ENCODE data around the gene ZNF574.
"Not testable (repeated sequence)": the region's sequence is repeated elsewhere in the genome, so short reads cannot be mapped to it uniquely, and the experiment has no call there.

The ZNF574 gene

GRCh38 chr19:42098781-42099180, 22.8 kb downstream of the ZNF574 start:
- no peak overlapping the region for H3K27ac ChIP-seq (ENCODE audit: low read depth in 2 of 2, low read length in 2 of 2)
- no peaks in the 10 kb centered on the region for H3K27me3 ChIP-seq (ENCODE audit: control insufficient read depth in 2 of 2, insufficient read depth in 2 of 2, low read length in 2 of 2)
- H3K4me1 ChIP-seq (ENCODE audit: control insufficient read depth in 2 of 2, insufficient read depth in 2 of 2, low read length in 2 of 2) = no peaks in the 10 kb centered on the region
- no peak overlapping the region for H3K4me3 ChIP-seq (ENCODE audit: low read length in 2 of 2)
- peaks cover 0 to 4% of the 10 kb centered on the region in 2 donors for H3K36me3 ChIP-seq (ENCODE audit: control insufficient read depth in 2 of 2, insufficient read depth in 2 of 2, low read length in 2 of 2)
- H3K9me3 ChIP-seq (ENCODE audit: control insufficient read depth in 2 of 2, low read length in 2 of 2) = no peaks in the 10 kb centered on the region
- no peak overlapping the region for H3K9ac ChIP-seq (ENCODE audit: low read depth in 1 of 2, low read length in 2 of 2)

- Histone ChIP-seq H3K36me3 (ENCODE audit: control insufficient read depth in 2 of 2, insufficient read depth in 2 of 2, low read length in 2 of 2) (peaks cover 0 to 4% of the 10 kb centered on the region in 2 donors), H3K9ac (ENCODE audit: low read depth in 1 of 2, low read length in 2 of 2) (no peak overlapping the region), H3K4me3 (ENCODE audit: low read length in 2 of 2) (no peak overlapping the region), H3K27me3 (ENCODE audit: control insufficient read depth in 2 of 2, insufficient read depth in 2 of 2, low read length in 2 of 2) (no peaks in the 10 kb centered on the region), H3K9me3 (ENCODE audit: control insufficient read depth in 2 of 2, low read length in 2 of 2) (no peaks in the 10 kb centered on the region), H3K4me1 (ENCODE audit: control insufficient read depth in 2 of 2, insufficient read depth in 2 of 2, low read length in 2 of 2) (no peaks in the 10 kb centered on the region), H3K27ac (ENCODE audit: low read depth in 2 of 2, low read length in 2 of 2) (no peak overlapping the region)
Measured at GRCh38 chr19:42099336-42099925, 23.5 kb downstream of the ZNF574 start.

- H3K9me3 ChIP-seq (ENCODE audit: control insufficient read depth in 2 of 2, low read length in 2 of 2); H3K9ac ChIP-seq (ENCODE audit: low read depth in 1 of 2, low read length in 2 of 2); H3K4me3 ChIP-seq (ENCODE audit: low read length in 2 of 2); H3K36me3 ChIP-seq (ENCODE audit: control insufficient read depth in 2 of 2, insufficient read depth in 2 of 2, low read length in 2 of 2); H3K4me1 ChIP-seq (ENCODE audit: control insufficient read depth in 2 of 2, insufficient read depth in 2 of 2, low read length in 2 of 2); H3K27ac ChIP-seq (ENCODE audit: low read depth in 2 of 2, low read length in 2 of 2); H3K27me3 ChIP-seq (ENCODE audit: control insufficient read depth in 2 of 2, insufficient read depth in 2 of 2, low read length in 2 of 2): not testable (repeated sequence)
Measured at GRCh38 chr19:42100241-42100640, 24.3 kb downstream of the ZNF574 start.

GRCh38 chr19:42102877-42103276, 26.9 kb downstream of the ZNF574 start:
- H3K27me3 ChIP-seq (ENCODE audit: control insufficient read depth in 2 of 2, insufficient read depth in 2 of 2, low read length in 2 of 2) = no peaks in the 10 kb centered on the region
- H3K9me3 ChIP-seq (ENCODE audit: control insufficient read depth in 2 of 2, low read length in 2 of 2) = no peaks in the 10 kb centered on the region
- H3K36me3 ChIP-seq (ENCODE audit: control insufficient read depth in 2 of 2, insufficient read depth in 2 of 2, low read length in 2 of 2) = no peaks in the 10 kb centered on the region
- no peak overlapping the region for H3K27ac ChIP-seq (ENCODE audit: low read depth in 2 of 2, low read length in 2 of 2)
- H3K9ac ChIP-seq (ENCODE audit: low read depth in 1 of 2, low read length in 2 of 2) = no peak overlapping the region
- H3K4me3 ChIP-seq (ENCODE audit: low read length in 2 of 2) = no peak overlapping the region
- no peaks in the 10 kb centered on the region for H3K4me1 ChIP-seq (ENCODE audit: control insufficient read depth in 2 of 2, insufficient read depth in 2 of 2, low read length in 2 of 2)

- Histone ChIP-seq H3K4me3 (ENCODE audit: low read length in 2 of 2) (no peak overlapping the region), H3K9me3 (ENCODE audit: control insufficient read depth in 2 of 2, low read length in 2 of 2) (no peaks in the 10 kb centered on the region), H3K9ac (ENCODE audit: low read depth in 1 of 2, low read length in 2 of 2) (no peak overlapping the region), H3K27me3 (ENCODE audit: control insufficient read depth in 2 of 2, insufficient read depth in 2 of 2, low read length in 2 of 2) (no peaks in the 10 kb centered on the region), H3K27ac (ENCODE audit: low read depth in 2 of 2, low read length in 2 of 2) (no peak overlapping the region), H3K36me3 (ENCODE audit: control insufficient read depth in 2 of 2, insufficient read depth in 2 of 2, low read length in 2 of 2) (no peaks in the 10 kb centered on the region), H3K4me1 (ENCODE audit: control insufficient read depth in 2 of 2, insufficient read depth in 2 of 2, low read length in 2 of 2) (peaks cover 0 to 5% of the 10 kb centered on the region in 2 donors)
Measured at GRCh38 chr19:42105368-42105767, 29.4 kb downstream of the ZNF574 start.

GRCh38 chr19:42108527-42109389, 32.8 kb downstream of the ZNF574 start:
- Histone ChIP-seq H3K36me3 (ENCODE audit: control insufficient read depth in 2 of 2, insufficient read depth in 2 of 2, low read length in 2 of 2) (no peaks in the 10 kb centered on the region), H3K9ac (ENCODE audit: low read depth in 1 of 2, low read length in 2 of 2) (no peak overlapping the region), H3K27ac (ENCODE audit: low read depth in 2 of 2, low read length in 2 of 2) (no peak overlapping the region), H3K27me3 (ENCODE audit: control insufficient read depth in 2 of 2, insufficient read depth in 2 of 2, low read length in 2 of 2) (no peaks in the 10 kb centered on the region), H3K4me1 (ENCODE audit: control insufficient read depth in 2 of 2, insufficient read depth in 2 of 2, low read length in 2 of 2) (peaks cover 0 to 5% of the 10 kb centered on the region in 2 donors), H3K9me3 (ENCODE audit: control insufficient read depth in 2 of 2, low read length in 2 of 2) (no peaks in the 10 kb centered on the region), H3K4me3 (ENCODE audit: low read length in 2 of 2) (no peak overlapping the region)

GRCh38 chr19:42109896-42110295, 33.9 kb downstream of the ZNF574 start:
- no peaks in the 10 kb centered on the region for H3K9me3 ChIP-seq (ENCODE audit: control insufficient read depth in 2 of 2, low read length in 2 of 2)
- no peaks in the 10 kb centered on the region for H3K27me3 ChIP-seq (ENCODE audit: control insufficient read depth in 2 of 2, insufficient read depth in 2 of 2, low read length in 2 of 2)
- no peaks in the 10 kb centered on the region for H3K36me3 ChIP-seq (ENCODE audit: control insufficient read depth in 2 of 2, insufficient read depth in 2 of 2, low read length in 2 of 2)

GRCh38 chr19:42110658-42111057, 34.7 kb downstream of the ZNF574 start:
- H3K36me3 ChIP-seq (ENCODE audit: control insufficient read depth in 2 of 2, insufficient read depth in 2 of 2, low read length in 2 of 2) = no peaks in the 10 kb centered on the region
- peaks cover 0 to 7% of the 10 kb centered on the region in 2 donors for H3K4me1 ChIP-seq (ENCODE audit: control insufficient read depth in 2 of 2, insufficient read depth in 2 of 2, low read length in 2 of 2)
- no peak overlapping the region for H3K9ac ChIP-seq (ENCODE audit: low read depth in 1 of 2, low read length in 2 of 2)
- H3K4me3 ChIP-seq (ENCODE audit: low read length in 2 of 2) = no peak overlapping the region
- no peak overlapping the region for H3K27ac ChIP-seq (ENCODE audit: low read depth in 2 of 2, low read length in 2 of 2)
- H3K27me3 ChIP-seq (ENCODE audit: control insufficient read depth in 2 of 2, insufficient read depth in 2 of 2, low read length in 2 of 2) = no peaks in the 10 kb centered on the region
- H3K9me3 ChIP-seq (ENCODE audit: control insufficient read depth in 2 of 2, low read length in 2 of 2) = no peaks in the 10 kb centered on the region

More at GRCh38 chr19:42109896-42110295, 33.9 kb downstream of the ZNF574 start:
- Histone ChIP-seq H3K27ac (ENCODE audit: low read depth in 2 of 2, low read length in 2 of 2) (no peak overlapping the region), H3K4me3 (ENCODE audit: low read length in 2 of 2) (no peak overlapping the region), H3K4me1 (ENCODE audit: control insufficient read depth in 2 of 2, insufficient read depth in 2 of 2, low read length in 2 of 2) (peaks cover 0 to 7% of the 10 kb centered on the region in 2 donors), H3K9ac (ENCODE audit: low read depth in 1 of 2, low read length in 2 of 2) (no peak overlapping the region)

GRCh38 chr19:42111384-42111783, 35.4 kb downstream of the ZNF574 start:
- no peaks in the 10 kb centered on the region for H3K9me3 ChIP-seq (ENCODE audit: control insufficient read depth in 2 of 2, low read length in 2 of 2)

GRCh38 chr19:42111811-42112210, 35.8 kb downstream of the ZNF574 start:
- Histone ChIP-seq H3K27ac (ENCODE audit: low read depth in 2 of 2, low read length in 2 of 2) (no peak overlapping the region), H3K4me3 (ENCODE audit: low read length in 2 of 2) (no peak overlapping the region), H3K36me3 (ENCODE audit: control insufficient read depth in 2 of 2, insufficient read depth in 2 of 2, low read length in 2 of 2) (peaks cover 0 to 4% of the 10 kb centered on the region in 2 donors), H3K9me3 (ENCODE audit: control insufficient read depth in 2 of 2, low read length in 2 of 2) (no peaks in the 10 kb centered on the region), H3K9ac (ENCODE audit: low read depth in 1 of 2, low read length in 2 of 2) (no peak overlapping the region), H3K27me3 (ENCODE audit: control insufficient read depth in 2 of 2, insufficient read depth in 2 of 2, low read length in 2 of 2) (no peaks in the 10 kb centered on the region), H3K4me1 (ENCODE audit: control insufficient read depth in 2 of 2, insufficient read depth in 2 of 2, low read length in 2 of 2) (peaks cover 0 to 7% of the 10 kb centered on the region in 2 donors)

More at GRCh38 chr19:42111384-42111783, 35.4 kb downstream of the ZNF574 start:
- H3K36me3 ChIP-seq (ENCODE audit: control insufficient read depth in 2 of 2, insufficient read depth in 2 of 2, low read length in 2 of 2) = peaks cover 0 to 3% of the 10 kb centered on the region in 2 donors
- H3K4me3 ChIP-seq (ENCODE audit: low read length in 2 of 2) = no peak overlapping the region
- H3K9ac ChIP-seq (ENCODE audit: low read depth in 1 of 2, low read length in 2 of 2) = no peak overlapping the region
- H3K27me3 ChIP-seq (ENCODE audit: control insufficient read depth in 2 of 2, insufficient read depth in 2 of 2, low read length in 2 of 2) = no peaks in the 10 kb centered on the region
- H3K4me1 ChIP-seq (ENCODE audit: control insufficient read depth in 2 of 2, insufficient read depth in 2 of 2, low read length in 2 of 2) = peaks cover 0 to 7% of the 10 kb centered on the region in 2 donors
- H3K27ac ChIP-seq (ENCODE audit: low read depth in 2 of 2, low read length in 2 of 2) = no peak overlapping the region
